ENCODE results near the gene PHAX. TPM values are rescaled to one million over a fixed set of nuclear protein-coding genes. Genes with fewer than 3 reads are reported as not detected.
"Not testable (repeated sequence)": the region's sequence is repeated elsewhere in the genome, so short reads cannot be mapped to it uniquely, and the experiment has no call there.

The PHAX gene
- 46.2 TPM for total RNA-seq (2021; ENCODE audit: unreplicated experiment)
- 55.5 TPM for polyA plus RNA-seq (2012; ENCODE audit: insufficient read length)
- percentile 86 among the genes with signal in this experiment for Bru-seq, nascent RNA
- BruChase-seq, experiment 1, labeled RNA remaining after a 2-hour chase: percentile 92 among the genes with signal in this experiment
- percentile 85 among the genes with signal in this experiment for BruChase-seq, experiment 2, labeled RNA remaining after a 6-hour chase
- long read RNA-seq, full-length matches to known transcripts: 64 of 84 reads
- long read RNA-seq, partial matches to known transcripts: 3 of 84 reads
- long read RNA-seq, other reads (novel, unspliced or antisense): 17 of 84 reads

- H3K27ac ChIP-seq (ENCODE audit: low read length): peak within 1 kb of the TSS; percentile 84
- BruUV-seq (replicated peaks): TSS peak; percentile 80
- ATAC-seq (peak; percentile 99), DNase-seq (ENCODE audit: low read depth, low spot score) (peak; percentile 36)
- H3K4me3 ChIP-seq (ENCODE audit: low read depth in 2 of 2, low read length in 2 of 2): peak within 1 kb of the TSS; percentile 54 to 100
- peaks cover 5% of the 10 kb centered on the region; the same call in 1 of the 2 replicates for H3K4me1 ChIP-seq (ENCODE audit: control insufficient read depth, insufficient read depth, low read length)
- H3K27me3 ChIP-seq (ENCODE audit: control insufficient read depth, insufficient read depth, low read length): no peaks in the 10 kb centered on the region
- intact Hi-C loops (cut with micrococcal nuclease; ENCODE audit: unreplicated experiment) (no loop called here), in situ Hi-C loops (cut with HindIII; ENCODE audit: low pct_unique_long_range_greater_than_20kb, low sequenced_read_pairs) (no loop called here)
- peak; percentile 77; the same call in 1 of the 2 replicates for TF ChIP-seq POLR2AphosphoS5 (IDR thresholded peaks at IDR 0.05; ENCODE audit: low read depth, low read length)
- TF ChIP-seq SIN3A (IDR thresholded peaks at IDR 0.05; ENCODE audit: borderline replicate concordance, insufficient read depth, low read depth, low read length): no peak
- no peak; the same call in 1 of the 2 replicates for TF ChIP-seq TCF7L2 (IDR thresholded peaks at IDR 0.05; ENCODE audit: low read depth, low read length)
- TF ChIP-seq REST (IDR thresholded peaks at IDR 0.05; ENCODE audit: insufficient read depth in 1 of 2, low read depth in 2 of 2, low read length in 1 of 2): 0 out of 4 replicates have a peak, but pooled peaks of 1 of the 2 experiments have one; percentile 22
- TF ChIP-seq CTCF (IDR thresholded peaks at IDR 0.05): peak; percentile 97
- no peaks in the 10 kb centered on the region for H3K9me3 ChIP-seq (ENCODE audit: control insufficient read depth, insufficient read depth, low read depth, low read length)
- POLR2A ChIA-PET: no interaction called here
- H3K36me3 ChIP-seq (ENCODE audit: control insufficient read depth, insufficient read depth, low read length): no peaks in the 10 kb centered on the region
- CTCF ChIA-PET: interaction anchor here (0.7 to 0.9 kb wide), 2 partner anchors 34 to 58 kb away, joined by 4 read pairs; no protein-coding TSS in a partner anchor
Measured at GRCh38 chr5:126600631-126601511, at the start of gene PHAX. PHAX (plus strand) TSS chr5:126600947; CDS start chr5:126600963, 16 bp downstream.

GRCh38 chr5:126552614-126553013, 48.1 kb upstream of the PHAX start:
- H3K27me3 ChIP-seq (ENCODE audit: control insufficient read depth, insufficient read depth, low read length): no peaks in the 10 kb centered on the region
- ChIA-PET CTCF (no interaction called here), POLR2A (no interaction called here)
- BruUV-seq (replicated peaks): no TSS peak
- intact Hi-C loops (cut with micrococcal nuclease; ENCODE audit: unreplicated experiment): no loop called here
- ATAC-seq (no peak), DNase-seq (ENCODE audit: low read depth, low spot score) (no peak)
- no peaks in the 10 kb centered on the region for H3K9me3 ChIP-seq (ENCODE audit: control insufficient read depth, insufficient read depth, low read depth, low read length)
- in situ Hi-C loops (cut with HindIII; ENCODE audit: low pct_unique_long_range_greater_than_20kb, low sequenced_read_pairs): no loop called here
- H3K4me3 ChIP-seq (ENCODE audit: low read depth in 2 of 2, low read length in 2 of 2): no peak overlapping the region
- H3K36me3 ChIP-seq (ENCODE audit: control insufficient read depth, insufficient read depth, low read length): no peaks in the 10 kb centered on the region
- TF ChIP-seq REST (IDR thresholded peaks at IDR 0.05; ENCODE audit: insufficient read depth in 1 of 2, low read depth in 2 of 2, low read length in 1 of 2) (no peak), POLR2AphosphoS5 (IDR thresholded peaks at IDR 0.05; ENCODE audit: low read depth, low read length) (no peak), TCF7L2 (IDR thresholded peaks at IDR 0.05; ENCODE audit: low read depth, low read length) (no peak), CTCF (IDR thresholded peaks at IDR 0.05) (no peak), SIN3A (IDR thresholded peaks at IDR 0.05; ENCODE audit: borderline replicate concordance, insufficient read depth, low read depth, low read length) (no peak)
- no peaks in the 10 kb centered on the region for H3K4me1 ChIP-seq (ENCODE audit: control insufficient read depth, insufficient read depth, low read length)
- H3K27ac ChIP-seq (ENCODE audit: low read length): no peak overlapping the region

- DNase-seq (ENCODE audit: low read depth, low spot score); in situ Hi-C loops (cut with HindIII; ENCODE audit: low pct_unique_long_range_greater_than_20kb, low sequenced_read_pairs); ATAC-seq; H3K27ac ChIP-seq (ENCODE audit: low read length); CTCF ChIA-PET; H3K36me3 ChIP-seq (ENCODE audit: control insufficient read depth, insufficient read depth, low read length); POLR2A ChIA-PET; BruUV-seq (replicated peaks); intact Hi-C loops (cut with micrococcal nuclease; ENCODE audit: unreplicated experiment); H3K9me3 ChIP-seq (ENCODE audit: control insufficient read depth, insufficient read depth, low read depth, low read length); H3K4me3 ChIP-seq (ENCODE audit: low read depth in 2 of 2, low read length in 2 of 2); H3K27me3 ChIP-seq (ENCODE audit: control insufficient read depth, insufficient read depth, low read length); H3K4me1 ChIP-seq (ENCODE audit: control insufficient read depth, insufficient read depth, low read length): not testable (repeated sequence)
Measured at GRCh38 chr5:126555101-126555500, 45.6 kb upstream of the PHAX start.
